Bronchial epithelial cell (primary cell): ENCODE data around the gene STK32A. TPM values are rescaled to one million over a fixed set of nuclear protein-coding genes. Genes with fewer than 3 reads are reported as not detected.

ENCODE experiments used
- DNase-seq: peaks from one replicate; pipeline ENCODE4 v3.0.0-alpha.2; 2010; ENCODE audit warnings: low read depth
- FAIRE-seq: peaks from 2 replicates; lab custom pipeline; 2011; peaks lifted over from hg19 to GRCh38; lab: Jason Lieb, UNC
- H3K27me3 ChIP-seq: 2 replicates; pipeline ENCODE4 v1.5.1; 2011; ENCODE audit warnings: low read length; ENCODE audit not compliant: control insufficient read depth, insufficient read depth
- H3K36me3 ChIP-seq: 2 replicates; pipeline ENCODE4 v1.5.1; 2011; ENCODE audit warnings: low read length; ENCODE audit not compliant: control insufficient read depth, insufficient read depth
- H3K4me3 ChIP-seq: 2 replicates; pipeline ENCODE4 v1.5.1; 2011; ENCODE audit warnings: mild to moderate bottlenecking, low read depth, low read length, control low read depth
- CTCF ChIP-seq: IDR thresholded peaks from 2 replicates; pipeline ENCODE4 v1.5.1; 2011; ENCODE audit warnings: mild to moderate bottlenecking, moderate library complexity, low read length, control low read depth, inconsistent platforms; ENCODE audit not compliant: insufficient read depth, severe bottlenecking
- total RNA-seq: library from RNA; depleted of rRNA; stranded (reverse); fragments of >200 nt; gene quantifications from 2 replicates; pipeline ENCODE4 v1.2.1, GENCODE V29; 2014

The STK32A gene
- total RNA-seq, 1 donor from 2014 or later, result 5.5 TPM

- H3K4me3 ChIP-seq, result no peak overlapping the region
- DNase-seq (no peak), FAIRE-seq (no peak)
- H3K27me3 ChIP-seq, result no peaks in the 10 kb centered on the region
- TF ChIP-seq CTCF, result no peak
- H3K36me3 ChIP-seq, result no peaks in the 10 kb centered on the region
Observed at GRCh38 chr5:147390654-147391225, 155.9 kb downstream of the STK32A start.

- DNase-seq, result peak; percentile 86
- peak; percentile 80 for TF ChIP-seq CTCF
- Histone ChIP-seq H3K36me3 (no peaks in the 10 kb centered on the region), H3K27me3 (no peaks in the 10 kb centered on the region), H3K4me3 (no peak overlapping the region)
- peak; percentile 96 for FAIRE-seq
Observed at GRCh38 chr5:147391781-147392180, 157.0 kb downstream of the STK32A start.

GRCh38 chr5:147393874-147394672, 159.2 kb downstream of the STK32A start:
- DNase-seq, result no peak
- no peak overlapping the region for H3K4me3 ChIP-seq
- H3K36me3 ChIP-seq, result no peaks in the 10 kb centered on the region
- no peaks in the 10 kb centered on the region for H3K27me3 ChIP-seq
- FAIRE-seq, result no peak
- peak; percentile 29 for TF ChIP-seq CTCF

GRCh38 chr5:147396070-147396823, 161.4 kb downstream of the STK32A start:
- FAIRE-seq (peak; percentile 97), DNase-seq (no peak)
- H3K4me3 ChIP-seq, result no peak overlapping the region
- TF ChIP-seq CTCF, result no peak
- H3K27me3 ChIP-seq, result no peaks in the 10 kb centered on the region
- no peaks in the 10 kb centered on the region for H3K36me3 ChIP-seq

GRCh38 chr5:147397616-147398015, 162.8 kb downstream of the STK32A start:
- no peak for DNase-seq
- peak; percentile 23 for TF ChIP-seq CTCF
- FAIRE-seq, result no peak
- Histone ChIP-seq H3K4me3 (no peak overlapping the region), H3K27me3 (no peaks in the 10 kb centered on the region), H3K36me3 (no peaks in the 10 kb centered on the region)
